NCI-H1417 (cell line): ENCODE data around the gene LAMA4.
"Not testable (repeated sequence)": the region's sequence is repeated elsewhere in the genome, so short reads cannot be mapped to it uniquely, and the experiment has no call there.

Experiments used
- DNase-seq, 3 experiments: peaks; one replicate each; lab custom pipeline; 2025; lab: John Stamatoyannopoulos, UW

The LAMA4 gene

GRCh38 chr6:112144145-112144926 is 110.0 kb downstream of the LAMA4 start:
- DNase-seq, result peak in 2 of 3 experiments; percentile 51 to 83

GRCh38 chr6:112141707-112142106 is 112.7 kb downstream of the LAMA4 start:
- no peak for DNase-seq

- no peak for DNase-seq
Measured at GRCh38 chr6:112139052-112139451, 115.3 kb downstream of the LAMA4 start.

- DNase-seq, result no peak
Measured at GRCh38 chr6:112130878-112131277, 123.5 kb downstream of the LAMA4 start.

- no peak for DNase-seq
Measured at GRCh38 chr6:112128208-112128607, 126.2 kb downstream of the LAMA4 start.

GRCh38 chr6:112123982-112124381 is 130.4 kb downstream of the LAMA4 start:
- no peak for DNase-seq

- DNase-seq, result no peak
Measured at GRCh38 chr6:112122756-112123155, 131.6 kb downstream of the LAMA4 start.

GRCh38 chr6:112118034-112118433 is 136.3 kb downstream of the LAMA4 start:
- DNase-seq, result no peak

- no peak for DNase-seq
Measured at GRCh38 chr6:112117554-112117953, 136.8 kb downstream of the LAMA4 start.

- peak in 1 of 3 experiments; percentile 2 for DNase-seq
Measured at GRCh38 chr6:112116221-112116620, 138.1 kb downstream of the LAMA4 start.

- no peak for DNase-seq
Measured at GRCh38 chr6:112114577-112115223, 139.7 kb downstream of the LAMA4 start.

- DNase-seq, result no peak
Measured at GRCh38 chr6:112113918-112114317, 140.4 kb downstream of the LAMA4 start.

GRCh38 chr6:112113431-112113830 is 140.9 kb downstream of the LAMA4 start:
- peak in 1 of 3 experiments; percentile 5 for DNase-seq

- DNase-seq, result peak in 1 of 3 experiments; percentile 14
Measured at GRCh38 chr6:112109262-112109661, 145.1 kb downstream of the LAMA4 start.

GRCh38 chr6:112106562-112106961 is 147.8 kb downstream of the LAMA4 start:
- no peak for DNase-seq

GRCh38 chr6:112106026-112106425 is 148.3 kb downstream of the LAMA4 start:
- not testable (repeated sequence) for DNase-seq

GRCh38 chr6:112100561-112100960 is 153.8 kb downstream of the LAMA4 start:
- peak in 1 of 3 experiments; percentile 8 for DNase-seq

GRCh38 chr6:112096901-112097300 is 157.5 kb downstream of the LAMA4 start:
- DNase-seq, result no peak

- no peak for DNase-seq
Measured at GRCh38 chr6:112087916-112088315, 166.5 kb downstream of the LAMA4 start.

GRCh38 chr6:112087136-112087911 is 167.0 kb downstream of the LAMA4 start, which contains the start of the genes FAM229B and TUBE1:
Gene FAM229B, plus strand, starts transcription at chr6:112087591. Its CDS starts 11,693 bp downstream, at chr6:112099284.
Gene TUBE1, minus strand, starts transcription at chr6:112087482. Its CDS starts 48 bp downstream, at chr6:112087434.
- peak; percentile 90 to 96 (median 96) for DNase-seq

GRCh38 chr6:112086744-112087135 is 167.6 kb downstream of the LAMA4 start:
- peak; percentile 28 to 71 (median 58) for DNase-seq
